ENCODE measurements around the gene SRBD1.

Gene SRBD1

GRCh38 chr2:45368792-45369191, 242.3 kb downstream of the SRBD1 start:
- DNase-seq (ENCODE audit: low spot score) = no peak

GRCh38 chr2:45361666-45362065, 249.4 kb downstream of the SRBD1 start:
- no peak for DNase-seq (ENCODE audit: low spot score)

DNA sequence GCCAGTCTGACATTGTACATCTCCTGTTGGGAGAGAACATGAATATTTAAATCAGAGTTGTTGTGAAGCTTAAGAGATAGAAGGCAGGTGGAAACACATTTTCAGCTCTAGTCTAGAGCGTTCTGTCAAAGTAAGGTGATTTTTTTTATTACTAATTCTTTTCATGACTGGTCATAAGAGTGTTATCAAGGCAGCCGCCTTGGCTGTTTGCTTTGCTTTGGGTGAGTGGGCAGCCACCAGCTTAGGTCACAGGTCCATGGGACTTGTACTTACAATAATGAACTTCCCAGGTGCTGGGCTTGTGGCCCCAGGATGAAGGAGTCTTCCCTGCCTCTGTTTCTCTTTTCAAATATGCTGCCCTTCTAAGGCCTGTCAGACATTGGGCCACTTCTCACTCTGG, 256.3 kb downstream of the SRBD1 start:
- no peak for DNase-seq (ENCODE audit: low spot score)

DNA sequence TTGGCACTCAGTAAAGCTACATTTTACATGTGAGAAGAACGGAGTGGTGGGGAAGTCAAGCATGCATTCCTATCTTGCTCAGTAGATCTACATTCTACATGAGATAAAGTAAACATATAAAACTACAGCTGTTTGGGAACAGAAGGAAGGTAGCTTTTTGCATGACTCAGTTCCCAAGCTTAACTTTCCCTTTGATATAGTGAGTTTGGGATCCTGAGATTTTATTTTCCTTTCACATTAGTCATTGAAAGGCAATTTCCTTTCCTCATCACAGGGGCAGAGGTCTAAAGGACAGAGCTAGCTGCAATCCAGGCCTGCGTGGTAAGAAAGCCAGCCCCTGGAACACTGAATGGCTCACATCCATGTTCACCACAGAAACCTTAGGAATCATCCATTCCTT, 257.2 kb downstream of the SRBD1 start:
- DNase-seq (ENCODE audit: low spot score) = no peak

DNA sequence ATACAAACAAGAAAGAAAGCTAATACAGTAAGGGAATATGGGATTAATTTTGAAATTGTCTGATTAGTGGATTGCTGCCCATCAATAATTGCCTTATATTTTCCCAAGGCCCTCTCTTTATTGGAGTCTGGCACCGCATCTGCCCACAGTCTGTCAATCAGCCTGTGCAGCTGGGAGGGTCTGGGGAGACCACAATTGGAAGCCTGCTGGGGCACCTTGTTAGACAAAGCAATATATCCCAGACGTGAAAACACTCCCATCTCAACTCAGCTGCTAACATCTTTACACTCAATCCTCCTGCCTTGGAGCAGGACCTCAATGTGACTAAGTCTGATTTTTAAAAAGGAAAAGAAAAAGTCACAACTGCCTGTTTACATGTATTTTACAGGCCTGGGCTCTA, 258.6 kb downstream of the SRBD1 start:
- no peak for DNase-seq (ENCODE audit: low spot score)

GRCh38 chr2:45345331-45346234, 265.5 kb downstream of the SRBD1 start:
- no peak for DNase-seq (ENCODE audit: low spot score)

- no peak for DNase-seq (ENCODE audit: low spot score)
These were observed 266.6 kb downstream of the SRBD1 start for GRCh38 chr2:45344502-45344901.

DNA sequence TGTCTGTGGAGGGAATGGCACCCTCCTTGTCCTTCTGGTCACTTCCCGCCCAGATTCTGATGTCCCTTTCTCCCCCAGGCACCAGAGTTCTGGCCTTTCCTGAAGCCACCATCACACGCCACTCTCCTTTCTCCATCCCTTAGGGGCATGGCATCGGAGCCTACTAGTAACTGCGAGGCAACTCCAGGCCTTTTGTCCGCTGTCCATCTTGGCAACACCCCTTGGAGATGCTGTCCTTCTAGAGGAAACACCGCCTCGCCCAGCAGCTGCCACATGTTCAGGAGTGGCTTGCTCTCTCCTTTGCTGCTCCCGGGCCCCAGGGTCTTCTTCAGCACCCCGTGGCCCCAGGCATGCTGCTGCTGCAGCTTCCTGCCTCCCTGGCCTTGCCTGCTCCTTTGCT, 267.0 kb downstream of the SRBD1 start:
- DNase-seq (ENCODE audit: low spot score) = no peak

DNA sequence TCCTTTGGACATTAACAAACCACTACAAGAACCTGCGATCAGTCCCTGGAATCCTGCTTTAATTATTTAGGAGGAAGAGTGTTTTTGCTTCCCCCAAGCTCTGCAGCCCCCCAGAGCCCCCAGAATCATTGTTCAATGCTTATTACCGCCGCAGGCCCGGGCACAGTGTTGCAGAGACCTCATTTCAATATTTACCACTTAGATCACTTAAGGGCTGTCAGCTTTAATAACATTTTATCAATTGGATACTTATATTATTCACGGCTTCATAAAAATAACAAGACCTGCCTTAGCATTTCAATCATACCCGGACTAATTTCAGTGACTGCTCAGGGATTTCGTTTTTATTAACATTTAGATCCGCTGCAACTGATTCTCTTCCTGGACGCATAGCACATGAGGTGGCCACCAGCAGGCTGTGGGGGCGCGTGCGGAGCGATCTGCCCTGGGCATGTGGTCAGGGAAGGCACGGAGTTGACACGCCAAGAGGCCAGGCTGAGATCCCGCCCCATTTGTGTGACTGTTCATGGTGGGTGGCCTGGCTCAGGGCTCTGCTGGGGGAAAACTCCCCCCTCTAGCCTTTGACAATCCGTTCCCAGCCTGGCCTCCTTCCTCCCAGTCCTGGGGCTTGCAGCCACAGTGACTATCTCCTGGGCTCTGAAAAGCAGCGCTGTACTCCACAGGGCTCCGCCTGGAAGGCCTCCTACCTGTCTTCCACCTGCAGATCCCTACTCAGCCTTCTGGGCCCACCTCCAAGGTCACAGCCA, 267.6 kb downstream of the SRBD1 start:
- no peak for DNase-seq (ENCODE audit: low spot score)

GRCh38 chr2:45340318-45340717, 270.7 kb downstream of the SRBD1 start:
- no peak for DNase-seq (ENCODE audit: low spot score)

DNA sequence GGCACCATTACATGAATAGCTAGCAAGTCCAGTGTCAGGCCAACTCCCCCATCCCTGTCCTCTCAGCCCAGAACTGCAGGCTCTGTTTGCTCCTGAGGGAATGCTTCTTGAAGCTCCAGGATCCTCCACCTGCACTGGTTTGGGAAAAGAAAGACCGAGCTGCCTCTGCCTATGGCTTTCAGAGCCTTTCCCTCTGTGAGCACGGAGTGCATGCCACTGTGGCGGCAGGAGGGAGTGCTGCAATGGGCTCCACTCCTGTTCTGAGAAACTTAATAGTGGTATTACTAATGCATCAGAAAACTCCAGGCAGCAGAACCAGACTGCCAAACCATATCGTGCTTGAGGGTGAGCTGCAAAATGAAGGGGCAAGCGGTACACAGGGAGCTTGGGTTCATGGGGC, 271.8 kb downstream of the SRBD1 start:
- DNase-seq (ENCODE audit: low spot score) = no peak
